Measurements from ENCODE around the gene DMRT1.

DMRT1 gene

DNA sequence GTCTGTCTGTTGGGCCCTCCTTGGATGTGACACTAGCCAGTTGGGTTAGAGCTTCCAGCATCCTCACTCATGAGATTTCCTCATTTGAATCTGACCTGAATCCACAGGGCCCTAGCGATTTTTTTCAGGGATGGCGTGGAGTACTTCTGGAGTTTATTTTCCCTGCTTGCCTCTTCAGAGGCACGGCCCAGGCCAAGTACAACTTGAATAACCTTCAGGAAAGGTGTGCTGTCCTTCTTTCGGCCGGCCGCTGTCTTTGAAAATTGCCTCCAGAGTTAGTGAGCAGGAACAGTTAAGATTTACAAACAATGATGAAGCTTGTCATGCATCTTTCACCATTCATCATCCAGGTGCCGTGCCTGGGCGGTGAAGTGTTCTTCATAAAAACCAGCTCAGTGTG is 85.5 kb downstream of the DMRT1 start:
- no peak for DNase-seq

DNA sequence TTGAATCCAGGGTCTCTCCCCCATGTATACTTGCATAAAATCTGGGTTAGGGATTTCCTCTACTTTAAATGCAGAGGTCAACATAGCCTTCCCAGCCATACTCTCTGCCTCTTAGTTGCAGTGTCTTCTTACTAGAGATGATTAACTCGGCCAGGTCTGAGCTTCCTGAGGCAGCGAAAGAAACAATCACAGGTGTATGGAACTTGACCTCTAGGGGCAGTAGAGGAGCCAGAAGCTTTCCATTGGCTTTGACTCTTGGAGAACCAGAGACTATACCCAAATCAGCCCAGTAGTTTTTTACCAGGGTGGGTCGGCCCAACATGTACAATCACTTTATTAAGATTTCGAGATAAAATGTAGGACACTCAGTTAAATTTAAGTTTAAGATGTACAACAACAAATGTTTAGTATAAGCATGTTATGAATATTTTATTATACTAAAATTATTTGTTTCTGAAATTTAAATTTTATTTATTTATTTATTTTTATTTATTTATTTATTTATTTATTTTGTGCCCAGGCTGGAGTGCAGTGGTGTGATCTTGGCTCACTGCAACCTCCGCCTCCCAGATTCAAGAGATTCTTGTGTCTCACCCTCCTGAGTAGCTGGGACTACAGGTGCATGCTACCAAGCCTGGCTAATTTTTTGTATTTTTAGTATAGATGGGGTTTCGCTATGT is 87.0 kb downstream of the DMRT1 start:
- peak; percentile 25 for DNase-seq

DNA sequence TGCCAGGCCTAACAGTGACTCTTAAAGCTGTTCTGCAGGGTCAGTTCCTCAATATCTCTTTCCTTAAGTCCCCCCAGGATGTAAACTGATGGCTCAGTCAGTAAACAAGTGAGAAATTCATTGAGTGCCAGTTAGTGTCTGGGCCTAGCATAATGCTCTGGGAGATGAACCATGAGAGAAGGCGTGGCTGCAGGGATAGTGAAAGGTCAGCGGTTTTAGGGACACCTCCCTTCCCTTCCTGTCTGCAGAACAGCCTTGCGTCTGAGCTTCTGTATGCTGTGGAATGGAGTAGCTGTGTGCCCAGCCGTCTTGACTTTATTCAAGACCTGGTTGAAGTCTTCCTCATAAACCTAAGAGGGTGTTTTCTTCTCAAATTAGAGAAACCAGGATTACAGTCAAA is 88.2 kb downstream of the DMRT1 start:
- DNase-seq = no peak

DNA sequence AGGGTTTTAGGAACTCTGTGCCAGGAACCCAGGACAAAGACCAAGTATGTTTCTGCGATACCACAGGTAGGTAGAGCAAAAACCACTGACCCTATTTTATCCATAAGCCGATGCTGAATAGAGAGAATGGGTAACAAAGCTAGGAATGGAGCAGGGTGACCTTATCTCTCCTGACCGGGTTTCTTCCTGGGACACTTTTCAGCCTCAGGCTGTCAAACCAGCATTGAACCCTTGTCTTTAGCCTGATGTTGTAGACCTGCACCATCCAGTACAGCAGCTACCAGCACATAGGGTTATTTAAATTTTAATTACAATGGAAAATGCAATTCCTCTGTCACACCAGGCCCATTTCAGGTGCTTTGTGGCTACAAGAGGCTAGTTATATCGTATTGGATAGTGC is 91.9 kb downstream of the DMRT1 start:
- DNase-seq = no peak

DNA sequence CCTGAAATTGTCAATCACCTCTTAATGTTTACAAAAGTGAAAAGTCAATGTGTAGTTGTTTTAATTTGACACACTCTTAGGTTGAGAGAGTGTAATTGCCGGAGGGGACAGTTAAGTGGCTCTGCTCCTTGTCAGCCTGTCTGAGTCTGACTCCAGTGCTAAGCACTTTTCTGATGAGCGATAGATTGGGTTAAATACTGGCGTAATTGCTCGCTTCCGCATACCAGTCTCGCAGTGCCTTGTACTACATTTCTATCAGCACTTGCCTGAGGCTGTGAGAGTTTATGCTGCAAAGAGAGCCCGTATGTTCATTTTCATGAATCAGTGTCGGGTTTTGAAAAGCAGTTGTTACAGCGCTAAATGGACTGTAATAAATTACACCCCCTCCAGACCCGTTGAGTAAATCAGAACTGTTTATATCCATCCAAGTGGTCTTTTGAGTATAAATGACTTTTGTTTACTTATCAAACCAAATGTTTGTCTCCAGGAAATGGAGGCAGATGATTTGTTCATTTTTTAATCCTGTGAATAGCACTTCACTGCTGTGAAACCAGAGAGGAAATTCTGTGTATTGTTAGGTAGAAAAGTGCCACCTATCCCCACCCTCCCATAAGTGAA is 94.0 kb downstream of the DMRT1 start:
- DNase-seq = no peak

GRCh38 chr9:942805-943580 is 101.5 kb downstream of the DMRT1 start:
- no peak for DNase-seq

- DNase-seq = no peak
Measured at GRCh38 chr9:947985-948384, 106.5 kb downstream of the DMRT1 start.

- DNase-seq = no peak
Measured at GRCh38 chr9:948497-948896, 107.0 kb downstream of the DMRT1 start.

- DNase-seq = no peak
Measured at GRCh38 chr9:950139-950538, 108.6 kb downstream of the DMRT1 start.

DNA sequence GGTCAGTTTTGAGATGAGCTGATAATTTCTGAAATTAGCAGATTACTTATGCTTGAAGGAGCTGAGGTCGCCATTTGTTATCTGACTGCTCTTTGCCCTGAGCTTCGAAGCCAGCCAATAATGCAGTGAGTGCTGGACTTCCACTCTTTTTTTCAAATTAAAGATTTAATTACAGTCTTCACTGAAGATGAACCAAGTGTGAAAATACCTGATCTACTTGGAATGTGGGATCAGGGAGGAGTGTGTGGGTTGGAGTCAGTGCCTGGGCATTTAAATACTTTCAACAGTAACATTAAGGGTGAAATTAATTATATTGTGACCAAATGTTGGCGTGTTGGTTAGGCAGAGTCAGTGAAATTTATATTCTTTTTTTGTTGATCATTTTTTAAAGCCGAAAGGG is 111.0 kb downstream of the DMRT1 start:
- DNase-seq = no peak

DNA sequence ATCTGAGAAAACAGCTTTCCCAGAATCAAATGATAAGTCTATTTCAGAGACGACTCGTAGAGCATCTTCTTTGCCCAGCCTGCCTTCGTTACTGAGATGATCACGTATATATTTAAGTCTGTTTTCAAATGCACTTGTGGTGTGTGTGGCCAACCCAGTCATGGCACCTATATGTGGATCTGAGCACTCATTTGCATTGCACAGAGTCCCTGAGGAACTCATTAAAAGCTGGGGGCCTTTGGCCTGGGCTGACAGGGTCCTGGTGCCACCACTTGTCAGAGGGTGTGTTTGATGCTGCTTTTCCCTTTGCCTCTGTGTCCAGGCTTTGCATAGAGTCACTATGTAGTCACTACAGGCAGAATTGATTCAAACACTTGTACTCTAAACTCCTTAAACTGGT is 117.6 kb downstream of the DMRT1 start:
- DNase-seq = no peak

GRCh38 chr9:959914-960313 is 118.4 kb downstream of the DMRT1 start:
- no peak for DNase-seq

- DNase-seq = no peak
Measured at GRCh38 chr9:962023-962422, 120.5 kb downstream of the DMRT1 start.

- DNase-seq = no peak
Measured at GRCh38 chr9:965497-965896, 124.0 kb downstream of the DMRT1 start.

- no peak for DNase-seq
Measured at GRCh38 chr9:966870-967269, 125.4 kb downstream of the DMRT1 start.

DNA sequence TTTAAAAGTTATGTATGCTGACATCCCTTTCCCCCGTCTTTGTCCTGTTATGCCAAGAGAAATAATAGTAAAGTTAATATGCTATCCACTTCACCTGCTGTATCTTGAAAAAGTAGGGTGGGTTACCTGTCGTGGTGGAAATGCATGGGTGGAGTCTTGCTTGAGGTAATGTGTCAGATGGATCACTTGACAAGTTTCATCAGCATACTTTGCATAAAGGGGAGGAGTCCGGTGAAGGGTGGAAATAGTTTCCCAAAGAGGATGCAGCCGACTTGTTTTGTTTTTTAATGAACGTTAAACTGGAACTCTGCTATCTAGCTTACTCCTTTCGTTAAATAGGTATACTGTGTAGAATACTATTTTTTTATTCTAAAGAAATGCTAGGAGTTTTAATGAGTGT is 125.9 kb downstream of the DMRT1 start:
- no peak for DNase-seq

DNA sequence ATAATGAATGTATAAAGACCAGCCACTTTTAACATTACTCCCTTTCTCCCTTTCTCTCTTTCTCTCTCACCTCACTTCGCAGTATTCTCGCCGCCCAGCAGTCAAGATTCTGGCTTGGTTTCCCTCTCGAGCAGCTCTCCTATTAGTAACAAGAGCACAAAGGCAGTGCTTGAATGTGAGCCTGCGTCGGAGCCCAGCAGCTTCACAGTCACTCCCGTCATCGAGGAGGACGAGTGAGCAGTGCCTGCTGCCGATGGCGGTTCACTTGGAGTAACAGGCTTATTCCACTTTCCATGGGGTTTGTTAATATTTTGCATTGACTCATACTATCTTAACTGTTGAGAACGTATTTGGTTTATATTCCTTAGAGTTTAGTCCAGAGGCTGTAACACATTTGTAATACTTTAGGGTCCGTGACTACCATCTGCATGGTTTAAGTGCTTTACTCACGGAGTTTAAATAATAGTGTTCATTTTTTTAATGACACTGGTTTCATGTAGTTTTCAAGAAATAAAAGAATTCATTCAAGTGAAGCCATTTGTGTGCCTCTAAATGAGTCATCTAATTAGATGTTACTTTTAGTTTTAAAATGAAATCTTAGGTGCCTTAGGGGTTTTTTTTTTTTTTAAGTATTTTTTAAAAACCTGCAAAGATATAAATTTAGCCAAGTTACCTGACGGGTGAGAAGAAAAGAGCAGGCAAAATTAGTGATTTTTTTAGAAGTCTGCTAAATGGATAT is 126.6 kb downstream of the DMRT1 start:
- DNase-seq = no peak

DNA sequence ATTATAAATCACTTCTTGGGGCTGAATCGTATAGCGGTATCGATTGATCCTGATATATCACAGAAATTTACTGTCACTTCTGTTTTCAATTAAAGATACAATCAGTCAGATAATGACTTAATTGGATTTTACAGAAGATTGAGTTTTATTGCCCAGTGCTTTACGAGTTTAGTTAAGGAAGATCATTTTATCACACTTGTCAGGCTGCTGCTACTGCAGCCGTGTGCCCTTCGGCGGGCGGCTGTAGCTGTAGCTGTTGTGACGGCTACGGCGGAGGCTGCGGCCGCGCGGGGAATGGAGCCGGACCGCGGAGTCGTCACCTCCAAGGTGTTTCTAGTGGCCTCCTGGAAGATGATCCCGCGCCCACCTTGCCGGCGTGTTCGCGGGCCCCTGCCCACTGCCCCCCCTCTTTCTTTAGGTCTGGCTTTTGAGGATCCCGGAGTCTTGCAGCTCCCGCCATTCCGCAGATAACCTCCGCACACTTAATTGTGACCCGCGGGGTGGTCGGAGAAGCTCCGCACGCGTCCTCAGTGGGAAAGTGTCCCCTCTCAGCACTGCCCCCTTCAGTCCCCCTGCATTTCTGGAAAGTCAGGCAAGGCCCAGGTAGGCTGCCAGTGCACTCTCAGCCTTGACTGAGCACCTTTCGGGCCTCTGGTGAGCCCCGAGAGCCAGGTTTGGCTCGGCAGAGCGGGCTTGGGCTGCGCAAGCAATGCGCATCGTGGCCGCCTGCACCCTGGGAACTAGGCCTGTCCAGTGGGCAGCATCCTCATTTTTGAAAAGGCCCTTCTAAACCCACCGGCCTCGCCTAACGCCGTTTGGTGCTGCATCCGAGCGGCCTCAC is 128.0 kb downstream of the DMRT1 start:
- DNase-seq = no peak

DNA sequence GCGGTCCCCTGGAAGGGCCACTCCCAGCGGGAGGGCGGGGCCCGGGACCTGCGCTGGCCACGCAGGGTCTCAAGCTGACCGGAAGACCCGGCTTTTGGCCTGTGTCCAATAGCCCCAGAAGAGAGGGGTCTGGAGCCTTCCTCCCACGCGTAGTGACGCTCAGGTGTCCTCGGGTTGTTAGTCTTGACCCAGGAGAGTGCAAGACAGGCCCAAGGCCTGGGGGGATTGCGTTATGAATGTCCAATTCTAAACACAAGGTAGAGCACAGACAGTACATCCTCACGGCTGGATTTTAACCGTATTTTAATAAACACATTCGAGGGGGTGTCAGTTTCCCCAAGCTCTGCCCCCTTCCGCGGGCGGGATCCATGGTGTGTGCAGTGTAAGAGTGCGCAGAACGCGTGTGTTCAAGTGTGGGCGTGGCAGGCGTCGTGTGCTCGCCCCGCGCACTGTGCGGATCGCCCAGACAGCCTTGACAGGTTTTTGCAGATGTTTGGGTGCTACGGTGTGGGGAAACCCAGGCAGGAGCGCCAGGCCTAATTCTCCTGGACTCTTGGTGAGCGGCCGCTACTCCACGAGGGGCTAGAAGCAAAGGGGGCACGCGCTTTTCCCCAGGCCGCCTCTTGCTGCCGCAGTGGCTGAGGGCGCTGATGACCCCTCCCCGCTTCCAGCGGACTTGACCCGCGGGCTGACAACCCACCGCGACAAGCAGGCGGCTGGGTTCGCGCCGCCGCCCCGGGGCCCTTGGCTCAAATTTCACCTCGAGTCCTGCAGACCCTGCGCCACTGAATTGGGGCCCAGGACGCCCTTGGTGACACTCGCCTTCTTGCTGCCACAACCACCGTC is 128.9 kb downstream of the DMRT1 start:
- DNase-seq = no peak

DNA sequence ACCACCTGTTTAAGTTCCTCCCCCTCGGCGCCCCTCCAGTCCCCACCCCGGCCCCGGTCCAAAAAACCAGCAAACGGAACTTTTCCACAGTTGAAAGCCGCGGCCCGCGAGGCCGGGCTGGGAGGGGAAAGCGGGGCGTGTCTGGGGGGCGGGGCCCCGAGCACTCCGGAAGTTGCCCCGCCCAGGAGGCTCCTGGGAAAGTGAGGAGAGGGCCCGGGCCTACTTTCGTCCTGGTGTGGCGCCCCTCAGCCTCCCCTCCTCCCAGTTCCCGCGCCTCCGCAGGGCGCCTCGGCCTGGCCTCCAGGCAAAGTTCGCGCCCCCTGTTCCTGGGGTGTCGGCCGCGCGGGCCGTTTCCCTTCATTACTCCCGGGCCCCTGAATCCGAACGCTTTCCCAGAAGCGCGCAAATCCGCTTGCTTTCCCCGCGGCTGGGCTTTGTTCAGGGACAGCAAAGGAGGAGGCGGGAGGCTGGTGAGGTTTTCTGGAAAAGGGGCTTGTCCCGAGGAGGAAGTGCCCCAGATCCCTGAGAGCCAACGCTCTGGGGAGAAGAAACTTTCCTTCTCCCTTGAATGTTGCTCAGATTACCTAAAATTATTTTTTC is 130.5 kb downstream of the DMRT1 start:
- peak; percentile 22 for DNase-seq

Measured in activated CD4-positive, alpha-beta T cell treated with anti-CD3 and anti-CD28 coated beads, Interleukin-10, Interleukin-2, amounts not matched to agents 100 ng/mL and 50 ng/mL, durations not matched to agents 16 hours and 8 hours (primary cell).